IMR-90 (cell line): ENCODE results near the gene JMJD7. TPM values are rescaled to one million over a fixed set of nuclear protein-coding genes. Genes with fewer than 3 reads are reported as not detected.

ENCODE experiments used
- ATAC-seq: fragments of 200-7000 bp; cut with Tn5 transposase; 2 replicates; pipeline ENCODE4 v1.9.1; 2020; ENCODE audit warnings: low read depth, mild to moderate bottlenecking, moderate library complexity
- BruUV-seq: library from RNA; stranded (reverse); fragments of 400-500 nt; replicated peaks from 2 replicates; lab custom pipeline; 2021; lab: Mats Ljungman, UMichigan
- CTCF ChIA-PET: fragments of 300-600 bp; formaldehyde crosslinking; extraction: SDS; loops from one replicate; lab custom pipeline; 2021; ENCODE audit warnings: antibody characterized with exemption; lab: Yijun Ruan, JAX
- POLR2A ChIA-PET: fragments of 300-600 bp; sonication (Branson Sonifier 250); formaldehyde crosslinking; loops from one replicate; lab custom pipeline; 2022; ENCODE audit warnings: antibody characterized with exemption; ENCODE audit not compliant: unreplicated experiment; lab: Charles Lee
- DNase-seq: peaks from one replicate; pipeline ENCODE4 v3.0.0; 2013
- H2AFZ ChIP-seq: replicated peaks from 2 replicates; pipeline ENCODE3; 2013; ENCODE audit warnings: low read length, mild to moderate bottlenecking; ENCODE audit not compliant: poor library complexity
- H2AK5ac ChIP-seq: 2 replicates; pipeline ENCODE4 v1.6.1; 2013; ENCODE audit warnings: low read depth, low read length, inconsistent platforms
- H2AK9ac ChIP-seq: replicated peaks from 2 replicates; pipeline ENCODE3; 2013; ENCODE audit warnings: mild to moderate bottlenecking, low read depth, low read length, moderate library complexity; ENCODE audit not compliant: poor library complexity
- H2BK120ac ChIP-seq: 2 replicates; pipeline ENCODE4 v1.6.1; 2013; ENCODE audit warnings: low read depth, low read length, inconsistent platforms
- H2BK15ac ChIP-seq: 3 replicates; pipeline ENCODE4 v1.6.1; 2013; ENCODE audit warnings: low read depth, low read length, inconsistent platforms
- H2BK20ac ChIP-seq: 2 replicates; pipeline ENCODE4 v1.6.1; 2013; ENCODE audit warnings: low read depth, mild to moderate bottlenecking, inconsistent platforms, low read length, moderate library complexity
- H2BK5ac ChIP-seq: 2 replicates; pipeline ENCODE4 v1.6.1; 2013; ENCODE audit warnings: mild to moderate bottlenecking, low read depth, low read length, inconsistent platforms; ENCODE audit not compliant: poor library complexity, severe bottlenecking
- H3K14ac ChIP-seq: replicated peaks from 2 replicates; pipeline ENCODE4 v1.6.1; 2013; ENCODE audit warnings: low read depth, low read length, inconsistent platforms
- H3K18ac ChIP-seq: 2 replicates; pipeline ENCODE4 v1.6.1; 2013; ENCODE audit warnings: low read depth, low read length, control low read depth
- H3K23ac ChIP-seq: 2 replicates; pipeline ENCODE4 v1.6.1; 2013; ENCODE audit warnings: low read depth, low read length, inconsistent platforms
- H3K27ac ChIP-seq: 2 replicates; pipeline ENCODE4 v1.5.1; 2013; ENCODE audit warnings: mild to moderate bottlenecking, control low read depth, low read length; ENCODE audit not compliant: insufficient read depth
- H3K27me3 ChIP-seq: 2 replicates; pipeline ENCODE4 v1.6.1; 2013; ENCODE audit warnings: low read length; ENCODE audit not compliant: control insufficient read depth, insufficient read depth
- H3K36me3 ChIP-seq: 2 replicates; pipeline ENCODE4 v1.6.1; 2013; ENCODE audit warnings: low read length, mixed read lengths; ENCODE audit not compliant: control insufficient read depth, insufficient read depth
- H3K4ac ChIP-seq: 2 replicates; pipeline ENCODE4 v1.6.1; 2013; ENCODE audit warnings: low read depth, low read length, inconsistent platforms
- H3K4me1 ChIP-seq: 2 replicates; pipeline ENCODE4 v1.6.1; 2013; ENCODE audit warnings: low read length, mixed read lengths; ENCODE audit not compliant: control insufficient read depth, insufficient read depth
- H3K4me2 ChIP-seq: 2 replicates; pipeline ENCODE4 v1.6.1; 2013; ENCODE audit warnings: low read depth, mild to moderate bottlenecking, control low read depth, low read length, moderate library complexity
- H3K4me3 ChIP-seq: 2 replicates; pipeline ENCODE4 v1.5.1; 2013; ENCODE audit warnings: low read depth, mild to moderate bottlenecking, control low read depth, low read length, moderate library complexity; ENCODE audit not compliant: insufficient read depth
- H3K56ac ChIP-seq: 2 replicates; pipeline ENCODE4 v1.6.1; 2013; ENCODE audit warnings: low read length, inconsistent platforms; ENCODE audit not compliant: insufficient read depth; ENCODE audit errors: extremely low read depth
- H3K79me1 ChIP-seq, 2 experiments: 2 replicates each; pipeline ENCODE4 v1.6.1; 2013; ENCODE audit warnings: low read length in 2 of 2, inconsistent platforms in 1 of 2, low read depth in 1 of 2
- H3K9ac ChIP-seq: 2 replicates; pipeline ENCODE4 v1.6.1; 2013; ENCODE audit warnings: low read depth, low read length, control low read depth
- H3K9me1 ChIP-seq: 2 replicates; pipeline ENCODE4 v1.6.1; 2013; ENCODE audit warnings: low read length, inconsistent platforms; ENCODE audit not compliant: insufficient read depth
- H3K9me3 ChIP-seq: 2 replicates; pipeline ENCODE4 v1.6.1; 2013; ENCODE audit warnings: low read length; ENCODE audit not compliant: control insufficient read depth, insufficient read depth
- H4K20me1 ChIP-seq: 2 replicates; pipeline ENCODE4 v1.6.1; 2013; ENCODE audit warnings: low read length, inconsistent platforms; ENCODE audit not compliant: insufficient read depth
- H4K5ac ChIP-seq: 2 replicates; pipeline ENCODE4 v1.6.1; 2013; ENCODE audit warnings: mild to moderate bottlenecking, low read depth, low read length, control low read depth
- H4K8ac ChIP-seq, 2 experiments: 2 replicates each; pipeline ENCODE4 v1.6.1; 2013; ENCODE audit warnings: low read depth in 2 of 2, low read length in 2 of 2, control low read depth in 1 of 2, inconsistent platforms in 1 of 2
- H4K91ac ChIP-seq: 2 replicates; pipeline ENCODE4 v1.6.1; 2013; ENCODE audit warnings: low read depth, low read length, inconsistent platforms; ENCODE audit not compliant: insufficient read depth
- BHLHE40 ChIP-seq: fragments of 150-350 bp; IDR thresholded peaks from 2 replicates; pipeline ENCODE4 v1.6.1; 2016; ENCODE audit warnings: mild to moderate bottlenecking, low read depth, low read length
- CTCF ChIP-seq: conservative IDR thresholded peaks from 2 replicates; pipeline ENCODE4 v1.5.1; 2012; ENCODE audit warnings: mild to moderate bottlenecking, low read depth, low read length, improper control_type of control experiment
- MAFK ChIP-seq: IDR thresholded peaks from 2 replicates; pipeline ENCODE4 v1.6.1; 2012; ENCODE audit warnings: low read depth, low read length, improper control_type of control experiment
- RAD21 ChIP-seq: IDR thresholded peaks from 2 replicates; pipeline ENCODE4 v1.6.1; 2012; ENCODE audit warnings: low read length, improper control_type of control experiment
- RCOR1 ChIP-seq: IDR thresholded peaks from 2 replicates; pipeline ENCODE4 v1.6.1; 2012; ENCODE audit warnings: mild to moderate bottlenecking, low read length, improper control_type of control experiment; ENCODE audit not compliant: insufficient replicate concordance
- WGBS, 2 experiments: methylation state at CpG; one replicate each; pipeline versions ENCODE4 v1.1.5 to v1.1.7; 2013; ENCODE audit warnings: missing lambda C conversion rate in 2 of 2; ENCODE audit not compliant: insufficient read length in 1 of 2; ENCODE audit errors: extremely low coverage in 2 of 2; 5-methylcytosine and 5-hydroxymethylcytosine counted together
- dilution Hi-C: fragments of 300-500 bp; cut with HindIII; formaldehyde crosslinking; loops from one replicate; pipeline ENCODE4 v1.14.3; 2018; ENCODE audit warnings: low sequenced_read_pairs; ENCODE audit not compliant: unreplicated experiment
- in situ Hi-C: fragments of 300-500 bp; cut with MboI; formaldehyde crosslinking; loops from 3 replicates; pipeline ENCODE4 v1.14.3; 2019; ENCODE audit warnings: low sequenced_read_pairs, inconsistent platforms, mixed read lengths
- intact Hi-C: fragments of 100-400 bp; cut with micrococcal nuclease; formaldehyde crosslinking; loops from 2 replicates; pipeline ENCODE4 v1.10.0; 2022
- polyA plus RNA-seq, 3 experiments: library from polyadenylated mRNA; depleted of rRNA; stranded (reverse); fragments of >200 nt; gene quantifications; 2 replicates each; pipeline ENCODE4 v1.2.3, GENCODE V29; 2012; ENCODE audit warnings: low replicate concordance in 1 of 3
- total RNA-seq: library from RNA; depleted of rRNA; stranded (reverse); fragments of >200 nt; gene quantifications from 2 replicates; pipeline ENCODE4 v1.2.3, GENCODE V29; 2012
- TF ChIP-seq, protein P1 (sequence below): fragments of 150-350 bp; IDR thresholded peaks from 2 replicates; pipeline ENCODE4 v1.6.1; 2016; ENCODE audit warnings: low read depth, mild to moderate bottlenecking, low read length, moderate library complexity, borderline replicate concordance

JMJD7 gene
- total and polyA plus RNA-seq, 2 of the 4 experiments (the other 2 are of a cell fraction), result 5.0 to 6.3 TPM

DNA sequence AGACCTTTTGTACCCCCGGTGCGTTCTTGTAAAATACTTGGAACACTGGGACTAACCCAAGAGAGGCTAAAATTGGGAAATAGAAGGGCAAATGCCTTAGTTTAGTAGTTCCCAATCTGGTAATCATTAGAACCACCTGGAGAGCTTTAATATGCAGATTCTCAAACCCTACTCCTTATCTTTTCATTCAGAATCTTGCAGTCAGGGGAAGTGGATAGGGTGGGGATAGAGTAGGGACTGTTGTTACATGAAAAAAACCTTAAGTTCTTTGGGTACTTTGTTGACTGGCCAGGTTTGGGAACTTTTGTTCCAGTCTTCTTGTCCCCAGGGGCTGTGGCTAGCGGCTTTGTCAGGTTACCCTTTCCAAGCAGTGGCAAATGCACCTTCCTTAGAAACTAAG is 37.7 kb upstream of the JMJD7 start:
- peak overlapping the region; percentile 84; the same call in 1 of the 2 replicates for H2BK120ac ChIP-seq
- no peaks in the 10 kb centered on the region for H3K36me3 ChIP-seq
- intact Hi-C loops (no loop called here), dilution Hi-C loops (no loop called here), in situ Hi-C loops (no loop called here)
- H3K4me2 ChIP-seq, result no peak overlapping the region
- peak overlapping the region; percentile 74; the same call in 1 of the 3 replicates for H2BK15ac ChIP-seq
- H2AK5ac ChIP-seq, result no peak overlapping the region; the same call in 1 of the 2 replicates
- BruUV-seq, result no TSS peak
- 0 out of 2 replicates have a peak overlapping the region, but pooled peaks have one; percentile 20 for H3K23ac ChIP-seq
- peak overlapping the region; percentile 90 for H3K4ac ChIP-seq
- ChIA-PET CTCF (interaction anchor here (0.5 to 1.6 kb wide), 3 partner anchors 12 to 249 kb away, joined by 3 to 4 read pairs (median 4); partner anchors contain the start of gene MAPKBP1), POLR2A (interaction anchor here (0.7 kb wide), 1 partner anchor 443 kb away, joined by 3 read pairs; no protein-coding TSS in a partner anchor)
- peak overlapping the region; percentile 78 for H2BK5ac ChIP-seq
- peaks cover 14% of the 10 kb centered on the region for H3K4me1 ChIP-seq
- H3K27ac ChIP-seq, result no peak overlapping the region
- H3K9me1 ChIP-seq, result peaks cover 30% of the 10 kb centered on the region
- no peaks in the 10 kb centered on the region for H3K27me3 ChIP-seq
- no peak overlapping the region for H2AK9ac ChIP-seq
- H4K8ac ChIP-seq, result no peak overlapping the region; a peak in 1 of 4 replicates
- WGBS, 2 experiments, result no CpG with 5 or more reads among the region's 3 CpGs
- ATAC-seq, result no peak
- H2AFZ ChIP-seq, result no peak overlapping the region
- H4K5ac ChIP-seq, result no peak overlapping the region
- H3K9me3 ChIP-seq, result no peaks in the 10 kb centered on the region
- no peak overlapping the region for H3K9ac ChIP-seq
- H3K14ac ChIP-seq, result peak overlapping the region; percentile 62
- H3K79me1 ChIP-seq, result peaks cover 40 to 78% of the 10 kb centered on the region in 2 experiments
- no peak overlapping the region for H3K18ac ChIP-seq
- DNase-seq, result no peak
- H3K4me3 ChIP-seq, result no peak overlapping the region
- H2BK20ac ChIP-seq, result peak overlapping the region; percentile 91
- peak overlapping the region; percentile 77; the same call in 1 of the 2 replicates for H4K91ac ChIP-seq
- TF ChIP-seq BHLHE40 (no peak), CTCF (no peak), MAFK (no peak), RAD21 (no peak), RCOR1 (no peak)
- TF ChIP-seq, protein P1, sequence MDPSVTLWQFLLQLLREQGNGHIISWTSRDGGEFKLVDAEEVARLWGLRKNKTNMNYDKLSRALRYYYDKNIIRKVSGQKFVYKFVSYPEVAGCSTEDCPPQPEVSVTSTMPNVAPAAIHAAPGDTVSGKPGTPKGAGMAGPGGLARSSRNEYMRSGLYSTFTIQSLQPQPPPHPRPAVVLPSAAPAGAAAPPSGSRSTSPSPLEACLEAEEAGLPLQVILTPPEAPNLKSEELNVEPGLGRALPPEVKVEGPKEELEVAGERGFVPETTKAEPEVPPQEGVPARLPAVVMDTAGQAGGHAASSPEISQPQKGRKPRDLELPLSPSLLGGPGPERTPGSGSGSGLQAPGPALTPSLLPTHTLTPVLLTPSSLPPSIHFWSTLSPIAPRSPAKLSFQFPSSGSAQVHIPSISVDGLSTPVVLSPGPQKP, result no peak
- 0 out of 2 replicates have a peak, but pooled peaks cover 3% of the 10 kb centered on the region for H4K20me1 ChIP-seq
- H3K56ac ChIP-seq, result no peak overlapping the region; the same call in 1 of the 2 replicates
